Stimulated activated CD4-positive, alpha-beta T cell treated with anti-CD3 and anti-CD28 coated beads, Interleukin-1b, Interleukin-23, amount 100 ng/mL, for 24 hours (primary cell): Measurements from ENCODE around the gene ACSL3.
"Not testable (repeated sequence)": the region's sequence is repeated elsewhere in the genome, so short reads cannot be mapped to it uniquely, and the experiment has no call there.

Experiments
- DNase-seq, 4 experiments: peaks; one replicate each; pipeline ENCODE4 v3.0.0-alpha.2; 2020; ENCODE audit warnings: low read depth in 4 of 4, low spot score in 1 of 4

ACSL3 gene

DNA sequence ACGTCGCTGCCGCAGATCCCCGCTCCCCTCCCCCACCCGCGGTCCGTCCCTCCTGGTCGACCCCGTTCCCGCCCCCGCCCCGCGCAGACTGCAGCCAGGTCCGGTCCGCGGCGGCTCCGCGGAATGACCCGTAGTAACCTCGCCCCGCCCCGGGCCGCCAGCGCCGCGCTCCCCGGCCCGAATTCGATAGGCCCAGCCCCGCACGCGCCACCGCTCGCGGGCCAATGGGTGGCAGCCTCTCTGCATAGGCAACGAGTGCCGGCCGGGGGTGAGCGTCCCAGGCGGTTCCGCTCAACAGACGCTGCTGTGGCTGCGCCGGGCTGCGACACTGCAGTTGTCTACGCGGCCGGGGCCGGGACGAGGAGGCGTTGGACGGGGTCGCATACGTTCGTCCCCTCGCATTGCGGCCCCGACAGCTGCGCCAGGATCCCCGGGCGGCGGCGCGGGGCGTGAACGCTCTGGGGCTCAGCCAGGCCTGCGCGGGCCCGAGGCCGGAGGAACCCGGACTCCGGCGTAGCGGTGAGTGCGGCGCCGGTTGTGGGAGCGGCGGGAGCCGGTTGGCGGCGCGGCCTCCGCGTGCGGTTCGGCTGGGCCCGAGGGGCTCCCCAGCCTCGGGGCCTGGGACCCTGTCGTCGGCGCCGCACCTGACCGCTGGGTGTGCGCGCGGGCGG, at the start of gene ACSL3:
Gene ACSL3 (plus strand): TSS at position 297 of the 671 bp plus-strand sequence. CDS start 47,737 bp downstream, outside the sequence.
- DNase-seq: peak; percentile 78 to 93 (median 85)

DNA sequence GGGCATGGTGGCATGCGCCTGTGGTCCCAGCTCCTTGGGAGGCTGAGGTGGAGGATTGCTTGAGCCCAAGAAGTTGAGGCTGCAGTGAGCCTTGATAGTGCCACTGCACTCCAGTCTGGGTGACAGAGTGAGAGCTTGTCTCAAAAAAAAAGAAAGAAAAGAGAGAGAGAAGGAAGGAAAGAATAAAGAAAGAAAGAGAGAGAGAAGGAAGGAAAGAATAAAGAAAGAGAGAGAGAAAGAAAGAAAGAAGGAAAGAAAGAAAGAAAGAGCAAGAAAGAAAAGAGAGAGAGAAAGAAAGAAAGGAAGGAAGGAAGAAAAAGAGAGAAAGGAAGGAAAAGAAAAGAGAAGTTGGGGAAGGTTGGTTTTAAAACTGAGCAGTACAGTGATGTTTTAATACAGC, 49.0 kb upstream of the ACSL3 start:
- no peak for DNase-seq

DNA sequence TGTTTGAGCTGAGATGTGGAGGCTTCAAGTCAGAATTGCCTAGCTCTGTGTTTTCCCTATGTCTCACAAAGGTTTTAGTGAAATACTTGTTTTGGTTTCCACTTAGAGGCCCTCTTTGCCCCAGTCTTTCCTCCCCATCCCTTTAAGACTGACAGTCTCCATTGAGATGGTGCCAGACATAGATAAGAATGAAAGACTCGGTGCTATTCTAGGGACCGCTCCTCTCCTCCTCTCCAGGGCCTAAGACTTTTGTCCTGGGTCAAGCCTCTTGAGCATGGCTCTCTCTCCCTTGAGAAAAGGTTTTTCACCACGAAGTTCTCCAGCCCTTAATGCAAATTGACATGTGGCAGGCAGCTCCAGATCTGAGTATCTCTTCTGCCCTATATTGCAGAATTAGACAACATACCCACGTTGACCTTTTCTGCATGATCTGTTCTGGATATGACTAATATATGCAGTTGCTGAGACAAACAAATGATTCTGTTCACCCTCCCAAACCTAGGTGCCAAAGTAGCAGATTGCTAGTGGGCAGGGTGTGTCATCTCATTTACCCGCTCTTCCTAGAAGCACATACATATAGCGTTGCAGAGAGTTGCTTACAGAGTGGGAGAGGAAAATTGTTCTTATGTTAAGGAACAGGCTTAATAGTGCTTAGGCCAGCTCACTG, 47.5 kb upstream of the ACSL3 start:
- DNase-seq: no peak

GRCh38 chr2:222819722-222820333, 41.0 kb upstream of the ACSL3 start:
- no peak for DNase-seq

DNA sequence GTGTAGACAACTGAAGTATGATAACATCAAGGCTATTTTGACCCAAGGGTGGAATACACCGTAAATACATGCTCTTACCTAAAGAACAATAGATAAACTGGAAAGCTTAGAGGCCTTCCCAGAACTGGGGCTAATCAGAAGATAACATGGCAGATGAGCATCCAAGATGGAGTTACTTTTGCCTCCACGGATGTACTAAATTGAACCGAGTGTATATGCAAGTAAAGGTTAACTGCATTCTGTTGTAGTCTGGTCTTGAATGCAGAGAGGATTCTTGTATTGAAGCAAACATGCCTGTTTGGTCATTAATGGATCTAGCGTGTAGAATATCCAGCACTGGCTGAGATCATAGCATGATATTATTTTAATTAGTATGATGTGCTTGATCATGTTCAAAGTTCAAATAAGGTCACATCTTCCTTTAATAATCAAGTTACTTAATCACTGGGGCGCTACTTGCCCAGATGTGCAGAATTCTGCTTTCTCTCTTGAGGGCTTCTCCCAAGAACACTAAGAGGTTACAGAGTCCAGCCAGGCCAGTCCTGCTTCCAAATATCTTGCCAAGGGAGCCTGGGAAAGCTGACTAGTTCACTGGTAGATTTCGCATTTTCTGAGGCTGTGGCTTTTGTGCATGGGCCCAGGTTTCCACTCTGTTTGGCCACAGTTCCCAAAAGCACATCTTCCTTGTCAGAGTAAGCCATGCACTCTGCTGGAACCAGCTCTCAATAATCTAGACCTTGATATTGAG, 37.5 kb upstream of the ACSL3 start:
- no peak for DNase-seq

DNA sequence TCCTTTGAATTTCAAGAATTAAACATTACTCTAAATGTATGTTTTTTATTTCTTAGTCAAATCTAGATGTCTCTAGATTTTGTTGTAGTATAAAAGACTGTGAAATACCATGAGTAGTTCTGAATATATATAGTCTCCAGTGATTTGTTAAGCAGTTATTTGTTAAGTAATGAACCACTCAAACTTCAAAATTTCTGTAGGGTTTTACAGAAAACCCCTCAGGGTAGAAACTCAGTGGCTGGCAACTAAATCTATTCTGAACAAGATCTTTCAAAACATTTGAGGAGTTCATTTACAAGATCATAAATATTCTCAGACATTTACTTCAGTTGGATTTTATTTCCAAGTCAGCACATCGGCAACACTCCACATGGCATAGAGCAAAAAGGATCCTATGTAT, 35.8 kb upstream of the ACSL3 start:
- no peak for DNase-seq

DNA sequence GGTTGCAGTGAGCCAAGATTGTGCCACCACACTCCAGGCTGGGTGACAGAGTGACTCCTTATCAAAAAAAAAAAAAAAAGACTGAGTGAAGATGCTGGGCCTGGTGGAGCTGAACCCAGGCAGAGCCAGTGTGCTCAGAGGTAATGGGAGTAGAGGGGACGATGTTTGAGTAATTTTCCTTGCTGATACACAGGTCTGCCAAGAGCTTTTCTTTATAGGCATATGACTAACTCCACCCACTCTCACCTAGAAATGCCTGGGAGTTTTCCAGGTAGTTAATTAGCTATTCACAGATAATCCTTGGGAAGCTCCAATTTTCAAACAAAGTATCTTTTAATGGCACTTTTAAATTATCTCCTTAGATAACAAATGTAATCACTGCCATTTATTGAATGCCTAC, 33.4 kb upstream of the ACSL3 start:
- no peak for DNase-seq

- no peak for DNase-seq
Observed at GRCh38 chr2:222828572-222828971, 32.3 kb upstream of the ACSL3 start.

GRCh38 chr2:222830164-222830563, 30.7 kb upstream of the ACSL3 start:
- no peak for DNase-seq

- DNase-seq: no peak
Observed at GRCh38 chr2:222833410-222833809, 27.4 kb upstream of the ACSL3 start.

DNA sequence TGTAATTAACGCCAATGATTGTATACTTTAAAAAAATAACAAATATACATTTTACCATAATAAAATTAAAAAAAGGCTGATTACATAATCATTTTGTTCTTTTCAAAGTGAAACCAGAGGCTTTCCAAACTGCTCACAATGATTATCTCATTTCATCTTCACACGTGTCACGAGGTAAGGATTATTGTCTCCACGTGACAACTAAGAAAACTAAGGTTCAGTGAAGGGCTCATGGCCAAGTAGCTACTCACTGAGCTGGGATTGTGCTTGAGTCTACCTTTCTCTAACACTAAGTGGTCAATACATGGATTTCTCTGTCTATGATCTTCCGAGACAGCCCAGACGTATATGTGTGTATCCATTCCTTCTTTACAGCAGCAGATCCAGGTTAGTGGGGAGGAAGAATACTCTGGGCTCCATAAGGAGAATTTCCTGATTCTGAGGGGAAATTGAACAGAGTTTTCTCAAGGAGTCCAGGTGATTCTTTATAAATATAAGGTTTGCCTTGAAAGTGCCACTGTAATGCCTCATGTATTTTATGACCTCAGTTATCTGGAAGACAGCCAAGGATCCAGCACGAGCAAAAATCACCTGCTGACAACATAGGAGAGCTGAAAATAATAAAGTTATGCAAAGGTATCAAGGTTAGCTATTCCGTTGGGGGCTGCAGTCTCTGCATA, 25.6 kb upstream of the ACSL3 start:
- DNase-seq: no peak

GRCh38 chr2:222835823-222836151, 25.0 kb upstream of the ACSL3 start:
- DNase-seq: no peak

DNA sequence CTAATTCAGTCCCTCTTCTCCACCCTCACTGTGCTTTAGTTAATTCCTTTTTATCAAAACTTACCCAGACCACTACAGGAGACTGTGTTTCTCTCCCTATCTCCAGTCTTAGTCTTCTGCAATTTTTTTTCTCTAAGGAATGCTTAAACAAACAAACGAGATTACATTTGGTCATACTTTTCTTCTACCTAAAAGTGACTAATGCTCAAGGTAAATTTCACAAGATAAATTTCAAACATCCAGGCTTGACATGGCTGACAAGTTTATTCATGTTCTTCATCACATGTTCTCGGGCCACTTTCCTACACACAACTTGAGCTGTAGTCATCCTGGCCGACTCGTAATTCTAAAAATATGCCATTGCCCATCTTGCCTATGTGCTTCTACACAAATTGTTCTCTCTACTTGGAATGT, 23.2 kb upstream of the ACSL3 start:
- DNase-seq: no peak

- no peak for DNase-seq
Observed at GRCh38 chr2:222840060-222840802, 20.6 kb upstream of the ACSL3 start.

GRCh38 chr2:222842491-222843174, 18.2 kb upstream of the ACSL3 start:
- no peak for DNase-seq

- no peak for DNase-seq
Observed at GRCh38 chr2:222844323-222844722, 16.5 kb upstream of the ACSL3 start.

DNA sequence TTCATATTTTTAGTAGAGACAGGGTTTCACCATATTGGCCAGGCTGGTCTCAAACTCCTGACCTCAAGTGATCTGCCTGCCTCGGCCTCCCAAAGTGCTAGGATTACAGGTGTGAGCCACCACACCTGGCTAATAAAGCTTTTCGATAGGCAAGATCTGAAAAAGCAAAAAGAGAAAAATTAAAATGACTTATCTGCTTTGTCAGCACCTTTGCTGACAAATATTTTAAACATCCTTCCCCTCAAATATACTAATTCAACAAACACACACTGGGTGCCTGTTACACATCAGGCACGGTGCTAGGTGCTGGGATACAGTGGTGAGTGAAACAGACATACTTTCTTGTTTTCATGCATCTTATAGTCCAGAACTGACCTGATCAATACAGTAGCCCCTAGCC, 15.5 kb upstream of the ACSL3 start:
- DNase-seq: not testable (repeated sequence)

DNA sequence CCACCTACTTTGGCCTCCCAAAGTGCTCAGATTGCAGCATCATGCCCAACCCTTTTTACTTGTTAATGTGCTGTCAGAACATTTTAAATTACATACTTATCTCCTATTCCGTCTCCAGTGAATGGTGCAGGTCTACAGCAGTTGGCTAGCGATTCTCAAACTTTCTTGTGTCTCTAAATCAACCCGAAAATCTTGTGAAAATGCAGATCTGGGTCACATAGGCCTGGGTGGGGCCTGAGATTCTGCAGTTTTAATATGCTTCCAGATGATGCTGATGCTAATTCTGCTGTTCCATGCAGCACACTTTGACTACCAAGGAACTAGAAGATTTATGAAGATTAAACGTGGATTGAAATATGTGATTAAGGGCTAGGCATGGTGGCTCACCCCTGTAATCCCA, 14.8 kb upstream of the ACSL3 start:
- no peak for DNase-seq

GRCh38 chr2:222848031-222848430, 12.8 kb upstream of the ACSL3 start:
- DNase-seq: not testable (repeated sequence)

- no peak for DNase-seq
Observed at GRCh38 chr2:222848862-222849261, 12.0 kb upstream of the ACSL3 start.
